Measurements from ENCODE around the gene CCNQ.
"Not testable (repeated sequence)": the region's sequence is repeated elsewhere in the genome, so short reads cannot be mapped to it uniquely, and the experiment has no call there.

CCNQ gene

GRCh38 chrX:153621949-153622598 is 23.1 kb upstream of the CCNQ start:
- DNase-seq, result no peak

- no peak for DNase-seq
Measured at GRCh38 chrX:153620576-153620975, 21.6 kb upstream of the CCNQ start.

GRCh38 chrX:153614818-153615217 is 15.9 kb upstream of the CCNQ start:
- no peak for DNase-seq

DNA sequence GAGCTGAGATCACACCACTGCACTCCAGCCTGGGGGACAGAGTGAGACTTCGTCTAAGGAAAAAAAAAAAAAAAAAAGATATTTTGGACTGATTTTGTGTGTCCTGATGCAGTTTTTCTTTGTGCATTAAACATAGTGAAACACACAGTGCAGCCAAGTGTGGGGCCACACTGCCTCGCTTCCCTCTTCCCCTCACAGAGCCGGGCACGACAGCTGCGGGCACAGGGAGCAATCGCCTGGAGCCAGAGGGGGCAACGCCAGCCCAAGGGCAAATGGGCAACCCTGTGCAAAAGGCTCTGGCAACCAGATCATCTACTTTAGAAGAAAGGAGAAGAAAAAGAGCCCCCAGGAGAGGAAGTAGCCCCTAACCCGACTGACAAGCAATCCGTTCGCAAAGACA is 13.5 kb upstream of the CCNQ start:
- DNase-seq, result no peak

DNA sequence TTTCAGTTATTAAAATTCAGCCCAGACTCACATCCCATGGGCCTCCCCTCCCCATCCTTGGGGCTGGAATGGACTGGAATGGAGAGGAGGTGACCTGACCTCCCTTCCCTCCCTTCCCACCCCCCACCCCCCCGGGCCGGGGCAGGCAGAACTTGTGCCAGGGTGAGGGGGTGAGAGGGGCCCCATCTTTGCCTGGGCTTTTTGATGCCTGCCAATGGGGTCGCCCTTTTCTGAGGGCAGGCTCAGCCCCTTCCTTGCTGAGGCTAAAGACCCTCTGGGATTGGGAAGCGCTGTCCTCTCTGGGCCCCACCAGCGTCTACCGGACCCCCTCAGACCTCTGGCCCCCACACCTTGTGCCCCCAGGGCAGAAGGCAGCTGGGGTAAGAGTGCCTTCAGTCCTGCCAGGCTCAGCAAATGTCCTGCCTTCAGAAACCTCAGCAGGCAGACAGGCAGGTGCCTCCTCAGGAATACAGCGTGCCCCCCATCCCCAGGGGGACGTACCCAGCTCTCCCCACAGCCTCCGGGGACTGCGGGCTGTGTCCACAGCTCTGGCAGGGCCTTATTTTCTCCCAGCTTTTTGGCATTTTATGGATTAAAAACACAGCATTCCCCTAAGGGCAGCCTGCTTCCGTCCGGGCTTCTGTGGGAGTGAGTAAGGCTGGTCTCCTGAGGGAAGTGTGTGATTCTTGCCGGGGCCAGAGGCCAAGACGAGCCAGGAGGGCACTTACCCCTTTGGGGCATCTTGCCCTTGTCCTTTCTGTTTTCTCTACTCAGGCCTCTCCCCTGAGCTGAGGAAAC is 12.6 kb upstream of the CCNQ start:
- no peak for DNase-seq

DNA sequence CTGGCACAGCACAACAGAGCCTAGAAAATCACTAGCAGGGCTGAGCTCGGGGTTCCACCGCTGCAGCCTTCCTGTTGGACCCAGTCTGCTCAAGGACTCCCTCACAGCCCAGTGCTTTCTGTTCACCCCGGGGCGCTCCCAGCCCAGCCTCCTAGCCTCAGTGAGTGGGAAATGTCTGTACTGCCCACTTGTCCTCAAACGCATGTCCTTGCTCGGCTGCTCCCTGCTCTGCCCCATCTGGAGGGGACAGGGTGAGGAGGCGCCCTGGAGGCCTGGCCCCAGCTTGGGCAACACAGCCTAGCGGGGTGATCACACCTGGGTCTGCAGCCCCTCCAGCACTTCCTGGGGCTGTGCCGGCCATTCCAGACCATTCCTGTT is 11.9 kb upstream of the CCNQ start:
- DNase-seq, result no peak

GRCh38 chrX:153609917-153610835 is 11.2 kb upstream of the CCNQ start:
- DNase-seq, result peak; percentile 81

GRCh38 chrX:153608806-153609205 is 9.9 kb upstream of the CCNQ start:
- no peak for DNase-seq

GRCh38 chrX:153608376-153608775 is 9.4 kb upstream of the CCNQ start:
- no peak for DNase-seq

- no peak for DNase-seq
Measured at GRCh38 chrX:153606503-153606902, 7.6 kb upstream of the CCNQ start.

DNA sequence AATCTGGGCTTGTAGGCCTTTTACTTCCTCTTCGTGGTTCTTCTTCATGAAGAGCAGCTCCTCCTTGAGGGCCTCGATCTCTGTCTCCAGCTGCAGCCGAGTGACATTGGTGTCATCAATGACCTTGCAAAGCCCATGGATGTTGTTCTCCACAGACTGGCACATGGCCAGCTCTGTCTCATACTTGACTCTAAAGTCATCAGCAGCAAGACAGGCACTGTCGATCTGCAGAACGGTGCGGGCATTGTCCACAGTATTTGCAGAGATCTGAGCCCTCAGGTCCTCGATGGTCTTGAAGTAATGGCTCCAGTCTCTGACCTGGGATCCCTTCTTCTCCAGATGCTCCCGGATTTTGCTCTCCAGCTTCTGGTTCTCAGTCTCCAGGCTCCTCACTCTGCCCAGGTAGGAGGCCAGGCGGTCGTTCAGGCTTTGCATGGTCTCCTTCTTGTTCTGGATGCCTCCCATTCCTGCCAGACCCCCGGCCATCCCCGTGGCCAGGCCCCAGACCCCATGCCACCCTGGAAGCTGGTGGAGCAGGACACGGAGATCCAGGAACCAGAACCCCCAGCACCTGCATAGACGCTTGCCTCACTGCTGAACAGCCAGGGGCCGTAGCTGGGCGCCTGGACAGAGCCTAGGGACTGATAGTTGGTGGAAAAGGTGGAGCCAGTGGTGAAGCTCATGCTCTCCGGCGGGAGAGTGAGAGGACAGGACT is 5.9 kb upstream of the CCNQ start:
- DNase-seq, result not testable (repeated sequence)

DNA sequence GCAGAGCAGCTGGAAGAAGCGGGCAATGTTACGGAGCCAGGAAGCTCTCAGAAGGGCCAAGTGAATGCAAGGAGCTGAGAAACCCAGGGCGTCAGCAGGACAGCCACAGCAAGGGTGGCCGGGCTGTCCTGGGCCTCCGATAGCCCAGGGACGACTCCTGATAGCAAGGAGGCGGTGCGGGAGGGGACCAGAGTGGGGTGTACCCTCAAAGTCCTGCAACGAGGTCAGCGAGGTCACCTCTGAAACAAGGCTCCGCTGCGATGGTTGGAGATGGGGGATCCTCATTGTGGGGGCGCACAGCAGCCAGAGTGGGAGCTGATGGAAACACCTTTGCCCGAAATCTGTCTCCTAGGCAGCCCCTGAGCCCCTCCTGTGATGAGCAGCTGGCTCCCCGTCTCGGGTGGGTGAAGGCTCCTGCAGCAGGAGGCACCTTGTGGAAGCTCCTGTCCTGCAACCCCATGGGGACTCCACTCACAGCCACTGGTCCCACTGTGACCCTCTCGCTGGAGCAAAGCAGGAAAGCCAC is 4.3 kb upstream of the CCNQ start:
- DNase-seq, result no peak

DNA sequence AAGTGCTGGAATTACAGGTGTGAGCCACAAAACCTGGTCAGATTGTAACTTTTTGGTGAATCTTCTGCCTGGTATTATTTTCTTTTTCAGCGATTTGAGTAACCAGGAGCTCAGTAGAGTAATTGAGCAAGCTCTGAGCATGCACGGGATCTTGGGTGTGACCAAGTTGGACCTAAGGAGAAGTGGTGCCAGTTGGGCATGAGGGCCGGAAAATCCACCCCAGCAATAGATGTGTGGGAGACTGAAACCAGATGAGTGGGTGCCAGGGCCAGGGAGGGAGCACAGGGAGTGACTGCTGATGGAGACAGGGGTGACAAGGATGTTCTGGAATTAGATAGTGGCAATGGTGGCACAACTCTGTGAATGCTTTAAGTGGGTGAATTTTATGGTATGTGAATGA is 3.7 kb upstream of the CCNQ start:
- DNase-seq, result no peak

GRCh38 chrX:153601511-153602110 is 2.7 kb upstream of the CCNQ start:
- DNase-seq, result no peak

DNA sequence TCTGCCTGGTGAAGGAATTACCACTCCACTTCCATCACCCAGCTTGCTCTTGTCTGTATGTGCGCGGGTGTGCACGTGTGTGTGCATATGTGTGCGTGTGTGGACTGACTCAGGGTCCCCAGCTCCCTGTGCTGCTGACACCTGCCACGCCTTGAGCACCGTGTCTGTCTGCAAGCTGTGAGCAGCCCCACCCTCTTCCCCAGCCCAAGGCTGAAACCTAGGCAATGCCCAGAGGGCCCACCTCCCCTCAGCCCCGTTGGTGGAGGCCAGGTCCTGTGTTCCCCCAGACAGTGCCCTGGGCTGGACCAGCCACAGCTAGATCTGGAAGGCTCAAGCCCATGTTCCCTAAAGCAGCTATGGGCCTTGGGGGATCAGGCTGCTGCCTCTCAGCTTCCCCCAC is 2.0 kb upstream of the CCNQ start:
- no peak for DNase-seq

DNA sequence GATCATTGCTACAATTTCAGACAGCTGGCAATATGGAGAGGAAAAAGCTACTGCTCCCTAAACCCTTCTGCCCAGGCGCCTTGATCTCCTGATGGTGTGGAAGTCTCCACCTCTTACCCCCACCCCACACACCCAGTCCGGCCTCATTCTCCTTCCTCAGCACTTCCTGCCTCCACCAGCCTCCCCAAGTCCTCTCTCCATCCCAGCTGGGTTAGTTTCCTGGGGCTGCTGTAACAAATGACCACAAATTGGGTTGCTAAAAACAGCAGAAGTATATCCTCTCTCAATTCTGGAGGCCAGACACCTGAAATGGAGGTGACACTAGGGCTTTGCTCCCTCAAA is 1.1 kb upstream of the CCNQ start:
- DNase-seq, result peak; percentile 45

DNA sequence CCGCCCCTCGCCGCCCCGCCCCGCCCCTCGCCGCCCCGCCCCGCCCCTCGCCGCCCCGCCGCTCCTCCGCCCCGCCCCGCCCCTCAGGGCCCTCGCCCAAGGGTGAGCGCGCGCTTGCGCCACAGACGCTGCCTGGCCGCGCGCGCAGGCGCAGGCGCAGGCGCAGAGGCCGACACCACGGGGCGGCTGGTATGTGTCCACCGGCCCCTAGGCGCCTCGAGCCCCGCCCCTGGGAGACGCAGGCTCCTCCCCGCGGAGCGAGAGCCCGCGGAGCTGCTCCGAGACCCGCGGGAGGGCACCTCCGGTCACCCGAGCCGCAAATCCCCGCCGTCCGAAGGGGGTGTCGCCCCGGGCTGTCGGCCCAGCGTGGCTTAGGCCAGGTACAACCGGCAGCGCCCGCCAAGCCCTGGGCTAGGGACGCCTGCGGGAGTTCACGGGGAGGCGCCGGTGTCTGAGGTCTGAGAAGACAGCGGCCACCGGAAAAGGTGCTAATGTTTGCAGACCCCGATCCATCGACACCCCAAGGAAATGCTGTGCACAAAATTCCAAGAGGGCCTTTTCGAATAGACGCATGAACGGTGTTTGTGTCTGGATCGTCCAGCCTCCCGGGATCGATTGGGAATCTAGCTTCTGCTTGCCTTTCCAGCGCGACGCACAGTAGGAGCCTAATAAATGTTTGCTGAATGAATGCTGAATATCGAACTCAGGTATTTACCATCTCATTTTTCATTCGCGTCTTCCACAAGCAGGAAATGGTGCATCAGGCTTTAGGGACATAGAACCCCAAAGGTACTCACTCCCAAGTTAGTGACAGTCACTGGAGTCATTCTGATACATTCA is 473 bp upstream of the CCNQ start:
- peak; percentile 93 for DNase-seq

GRCh38 chrX:153596981-153597750 is 1.8 kb downstream of the CCNQ start:
- peak; percentile 24 for DNase-seq

DNA sequence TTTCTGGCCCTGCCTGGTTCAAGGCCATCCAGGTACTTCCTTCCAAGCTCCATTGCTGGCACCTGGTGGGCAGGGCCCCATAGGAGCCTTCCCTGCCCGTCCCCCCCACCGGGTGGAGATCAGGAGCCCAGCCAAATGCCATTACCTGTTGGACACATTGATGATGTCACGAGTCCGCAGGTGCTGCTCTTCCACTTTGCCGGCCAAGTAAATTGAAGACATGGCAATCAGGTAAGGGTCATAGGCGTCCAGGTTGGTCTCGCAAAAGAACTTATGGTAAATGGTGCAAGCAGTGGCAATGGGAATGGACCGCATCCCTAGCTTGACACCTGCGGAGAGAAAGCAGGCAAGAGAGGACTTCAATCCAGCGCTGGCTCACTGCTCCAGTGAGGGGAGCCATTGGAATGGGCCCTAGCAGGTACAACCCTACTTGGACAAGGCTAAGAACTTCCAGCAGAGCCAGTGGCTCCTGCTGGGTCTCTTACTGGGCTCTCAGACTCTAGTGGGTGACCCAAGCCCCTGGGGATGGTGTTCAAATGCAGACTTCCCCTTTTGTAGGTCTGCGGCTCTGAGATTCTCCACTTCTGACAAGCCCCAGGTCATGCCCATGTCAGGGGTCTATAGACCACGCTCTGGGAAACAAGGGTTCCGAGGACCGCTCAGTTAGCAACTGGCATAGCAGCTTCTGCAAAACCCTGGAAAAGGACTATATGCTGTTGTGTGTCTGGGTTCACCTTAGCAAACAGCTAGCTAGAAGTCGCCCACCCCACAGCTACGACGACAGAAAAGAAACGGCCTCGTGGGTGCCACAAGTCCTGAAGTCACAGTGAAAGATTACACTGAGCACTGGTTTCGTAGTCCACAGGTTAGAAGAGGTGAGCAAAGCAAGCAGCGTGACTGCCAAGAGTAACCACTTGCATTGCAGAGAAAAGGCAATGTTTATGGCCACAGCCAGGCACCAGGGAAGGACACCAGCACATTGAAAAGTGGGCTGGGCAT is 2.8 kb downstream of the CCNQ start:
- no peak for DNase-seq
